ELF-1 (cell line): Measurements from ENCODE around the gene PGM2.

Source experiments
- DNase-seq: peaks from one replicate; pipeline ENCODE4 v3.0.0-alpha.2; 2016; ENCODE audit warnings: low read depth, low spot score

Gene PGM2

DNA sequence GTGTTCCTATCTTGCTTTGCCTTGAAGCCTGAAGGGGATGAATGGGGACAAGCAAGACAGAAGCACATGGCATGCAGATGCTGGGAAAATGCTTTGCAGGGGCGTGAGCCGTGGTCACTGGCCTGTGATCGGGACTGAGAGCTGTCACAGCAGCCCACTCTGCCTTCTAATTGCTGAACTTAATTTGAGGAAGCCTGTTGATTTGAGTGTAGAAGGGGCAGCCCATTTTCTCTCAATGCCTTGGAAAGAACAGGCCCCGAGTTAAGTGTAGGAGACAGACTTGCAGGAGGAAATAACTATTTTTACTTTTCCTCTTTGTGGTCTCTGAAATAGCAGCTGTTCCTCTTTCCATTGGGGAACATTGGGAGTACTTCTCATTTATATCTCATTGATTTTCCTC lies 38.3 kb downstream of the PGM2 start:
- DNase-seq, result no peak

DNA sequence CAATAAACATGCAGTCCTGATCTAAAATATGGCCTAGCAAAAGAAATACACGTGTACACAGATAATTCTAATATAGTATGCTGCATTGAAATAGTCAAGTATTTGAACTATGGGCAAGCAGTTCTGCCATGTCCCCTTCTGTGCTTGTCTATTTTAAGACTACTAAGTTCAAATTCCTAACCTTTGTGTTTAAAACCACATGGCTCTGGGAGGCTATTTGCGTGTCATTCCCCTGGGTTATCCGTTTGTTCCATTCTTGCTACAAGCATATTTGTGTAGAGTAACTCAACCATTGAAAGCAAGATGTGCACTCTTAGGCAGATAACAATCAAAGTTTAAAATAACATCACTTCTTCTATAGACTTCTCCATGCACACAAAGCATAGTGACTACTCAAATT lies 39.0 kb downstream of the PGM2 start:
- DNase-seq, result no peak

- no peak for DNase-seq
These were observed 40.6 kb downstream of the PGM2 start for GRCh38 chr4:37867102-37867501.

DNA sequence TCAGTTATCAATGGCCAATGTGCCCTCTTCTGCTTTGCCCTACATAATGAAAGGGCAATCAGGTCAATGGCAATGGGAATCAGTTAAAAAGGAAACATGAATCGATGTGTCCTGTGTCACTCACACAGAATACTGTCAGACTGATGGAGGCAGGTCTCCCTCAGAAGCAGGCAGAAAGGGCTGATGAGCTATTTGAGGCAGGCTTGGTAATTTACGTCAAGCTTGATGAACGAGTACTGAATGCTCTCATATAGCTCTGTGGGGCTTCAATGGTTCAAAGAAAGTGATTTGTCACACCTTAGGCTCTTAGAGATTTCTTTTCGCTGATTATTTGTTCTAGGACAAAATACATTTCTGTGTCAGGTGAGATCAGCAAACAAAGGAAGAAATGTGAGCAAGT lies 41.8 kb downstream of the PGM2 start:
- no peak for DNase-seq

DNA sequence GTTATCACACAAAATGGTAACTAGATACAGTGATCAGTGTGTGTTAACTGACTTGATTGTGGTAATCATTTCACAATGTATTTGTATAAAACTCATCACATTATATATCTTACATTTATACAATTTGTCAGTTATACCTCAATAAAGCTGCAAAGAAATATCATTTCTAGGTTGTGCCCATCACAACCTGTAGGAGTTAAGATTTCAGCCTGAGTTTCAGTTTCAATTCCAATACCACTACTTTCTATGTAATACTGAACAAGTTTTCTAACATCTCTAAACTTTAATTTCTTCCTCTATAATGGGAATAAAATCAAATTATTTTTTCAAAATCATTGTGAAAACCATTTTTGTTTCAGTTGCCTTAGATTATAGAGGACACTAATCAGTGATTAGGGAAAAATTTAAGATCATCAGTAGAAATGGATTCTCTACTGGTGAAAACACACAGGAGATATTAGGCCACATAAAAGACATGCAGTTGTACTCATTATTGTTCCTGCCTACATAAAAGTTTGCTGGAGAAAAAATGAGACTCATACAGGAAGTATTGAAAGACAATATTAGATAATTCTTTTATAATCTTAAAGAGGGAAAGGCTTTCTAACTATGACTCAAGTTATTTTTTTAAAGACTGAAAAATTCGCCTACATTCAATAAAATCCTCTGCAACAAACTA lies 46.0 kb downstream of the PGM2 start:
- no peak for DNase-seq

GRCh38 chr4:37873386-37873785 lies 46.9 kb downstream of the PGM2 start:
- DNase-seq, result no peak

DNA sequence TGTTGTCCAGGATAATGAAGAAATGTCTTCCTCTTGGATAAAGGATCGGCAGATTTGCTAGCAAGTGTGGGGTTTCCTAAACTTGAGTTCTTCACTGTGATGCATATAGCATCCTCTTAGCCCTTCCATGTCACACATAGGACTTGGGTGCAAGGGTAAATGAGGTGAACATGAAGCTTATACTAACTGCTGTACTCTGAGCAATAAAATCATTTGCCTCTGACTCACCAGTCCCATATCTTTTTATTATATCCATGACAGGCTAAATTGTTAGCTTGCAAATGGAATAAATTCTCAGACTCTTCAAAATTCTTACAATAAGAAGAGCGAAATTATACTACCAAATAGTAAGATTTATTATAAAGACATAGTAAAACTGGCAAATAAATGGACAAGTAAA lies 49.7 kb downstream of the PGM2 start:
- DNase-seq, result no peak

GRCh38 chr4:37879365-37879764 lies 52.9 kb downstream of the PGM2 start:
- no peak for DNase-seq

DNA sequence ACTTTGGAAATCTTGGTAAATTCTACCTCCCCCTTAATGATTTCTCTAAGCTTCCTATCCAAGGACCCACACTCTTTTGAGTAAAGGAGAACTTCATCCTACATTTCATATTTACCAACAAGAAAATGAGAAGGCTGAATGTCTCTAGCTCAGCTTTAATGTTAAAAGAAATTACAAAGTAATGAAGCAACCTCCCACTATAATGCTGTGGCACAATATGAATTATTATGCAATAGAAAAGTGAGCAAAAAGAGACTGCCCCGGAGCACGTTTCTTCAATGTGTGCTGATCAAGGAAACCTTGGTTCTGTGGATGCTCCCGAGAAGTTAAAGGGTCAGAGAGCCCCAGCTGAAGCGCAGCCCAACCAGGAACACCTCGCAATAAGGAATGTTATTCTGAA lies 55.3 kb downstream of the PGM2 start:
- no peak for DNase-seq

DNA sequence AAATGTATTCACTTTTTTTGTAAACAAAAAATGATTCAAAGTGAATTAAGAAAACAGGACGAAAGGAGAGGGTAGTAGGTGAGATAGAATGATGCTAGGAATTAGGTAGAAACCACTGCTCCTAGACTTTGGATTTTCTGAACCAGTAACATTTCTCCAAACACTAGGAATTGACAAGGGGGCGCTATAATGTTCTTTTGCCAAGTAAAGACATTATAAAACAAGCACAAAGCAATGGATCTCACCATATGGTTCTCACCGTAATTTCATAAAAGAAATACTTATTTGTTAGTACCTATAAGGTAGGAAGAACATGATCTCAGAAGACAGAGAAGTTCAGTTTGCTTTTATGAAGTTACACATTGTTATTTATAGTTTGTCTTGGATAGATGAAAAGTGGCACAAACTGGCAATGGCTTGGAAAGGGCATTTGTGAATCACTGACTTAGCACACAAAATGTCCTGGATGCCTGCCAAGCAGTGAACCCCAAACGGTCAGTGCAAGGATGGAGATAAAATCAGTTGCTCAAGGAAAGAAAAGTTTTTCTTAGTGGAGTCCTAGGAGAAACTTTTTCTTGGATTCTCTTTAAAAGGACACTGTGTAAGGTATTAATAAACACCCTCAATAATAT lies 56.3 kb downstream of the PGM2 start:
- DNase-seq, result no peak

DNA sequence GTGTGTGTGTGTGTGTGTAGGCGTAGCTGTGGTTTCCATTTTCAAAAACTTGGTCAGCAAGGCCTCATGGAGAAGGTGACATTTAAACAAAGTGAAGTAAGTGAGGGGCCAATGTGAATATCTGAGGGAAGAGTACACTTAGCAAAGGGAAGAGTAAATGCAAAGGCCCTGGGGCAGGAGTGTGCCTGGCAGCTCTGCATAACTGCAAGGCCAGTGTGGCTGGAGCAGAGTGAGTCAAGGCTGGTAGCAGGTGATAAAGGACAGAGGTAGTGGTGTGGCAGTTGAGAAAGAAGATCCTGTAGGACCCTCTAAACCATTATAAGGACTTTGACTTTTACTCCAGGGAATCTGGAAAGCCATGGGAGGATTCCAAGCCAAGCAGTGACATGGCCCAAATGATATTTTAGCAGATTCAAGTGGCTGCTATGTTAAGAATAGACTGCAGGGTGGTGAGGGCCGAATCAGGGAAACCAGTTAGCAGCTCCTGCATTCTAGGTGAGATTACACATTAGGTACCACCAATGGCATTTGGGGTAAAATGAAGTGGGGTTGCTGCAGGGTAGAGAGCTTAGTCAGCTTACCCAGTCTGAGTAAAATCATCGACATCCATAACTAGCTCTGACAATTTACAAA lies 58.5 kb downstream of the PGM2 start:
- DNase-seq, result no peak

GRCh38 chr4:37885496-37885895 lies 59.0 kb downstream of the PGM2 start:
- DNase-seq, result no peak

DNA sequence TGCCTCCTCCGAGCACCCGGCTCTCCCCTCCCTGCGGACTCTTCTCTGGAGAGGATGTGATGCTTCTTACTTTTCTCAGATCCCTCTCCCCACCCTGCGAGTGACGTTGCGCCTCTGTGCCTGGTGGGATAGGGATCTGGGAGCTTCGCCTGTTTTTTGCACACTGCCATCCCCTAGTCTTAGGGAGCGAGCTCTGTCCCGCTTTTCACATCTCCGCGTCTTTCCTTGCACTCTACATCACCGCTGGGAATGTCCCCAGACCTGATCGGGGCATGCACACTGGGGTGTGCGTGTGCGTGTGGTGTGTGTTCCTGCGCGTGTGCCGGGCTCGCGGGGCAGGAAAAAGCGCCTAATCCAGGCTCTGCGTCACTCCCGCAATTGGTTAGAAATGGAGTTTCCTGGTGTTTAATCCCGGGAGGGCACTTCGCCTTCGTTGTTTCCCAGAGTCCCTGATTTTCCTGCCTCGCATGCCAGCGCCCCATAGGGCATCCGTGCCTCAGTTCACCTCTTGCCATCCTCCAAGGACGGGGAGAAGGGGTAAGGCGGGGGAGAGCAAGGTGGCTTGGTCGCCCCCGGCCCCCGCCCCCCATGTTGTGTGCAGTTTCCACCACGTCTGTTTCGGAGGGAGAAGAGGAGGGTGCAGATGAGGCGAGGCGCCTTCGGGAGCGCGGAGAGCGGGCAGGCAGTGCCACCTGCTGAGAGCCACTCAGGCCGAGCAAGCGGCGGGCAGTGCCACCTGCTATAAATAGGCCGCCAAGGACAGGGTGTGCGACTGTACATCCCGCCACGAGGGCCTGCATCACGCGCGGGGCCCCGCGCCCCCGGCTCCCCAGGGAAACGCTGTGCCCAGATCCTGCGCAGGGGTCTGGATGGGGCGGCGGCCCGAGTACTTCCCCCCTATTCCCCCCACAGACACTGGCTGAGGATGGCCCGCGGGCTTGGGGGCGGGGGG lies 63.6 kb downstream of the PGM2 start:
- peak; percentile 18 for DNase-seq

DNA sequence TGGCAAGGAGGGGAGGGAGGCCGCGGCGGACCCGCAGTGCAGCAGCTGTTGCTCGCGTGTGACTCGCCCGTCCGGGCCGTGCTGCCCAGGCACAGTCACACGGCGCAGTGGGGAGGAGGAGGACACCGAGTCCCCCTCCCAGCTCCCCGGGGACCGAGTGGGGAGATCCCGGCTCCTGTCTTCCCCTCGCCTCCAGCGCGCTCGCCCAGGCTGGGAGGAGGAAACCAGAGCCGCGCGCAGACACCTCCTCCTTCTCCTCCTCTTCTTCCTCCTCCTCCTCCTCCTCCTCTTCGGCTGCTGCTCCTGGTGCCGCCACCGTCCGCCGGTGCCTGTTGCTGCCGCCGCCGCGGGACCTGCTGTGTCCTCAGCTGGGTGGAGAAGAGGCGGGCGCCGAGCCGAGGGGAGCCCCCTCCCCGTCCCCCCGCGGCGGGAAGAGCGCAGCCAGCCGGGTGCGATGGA lies 64.3 kb downstream of the PGM2 start, which contains the start of gene TBC1D1:
Gene TBC1D1 (plus strand): TSS at position 284 of the 459 bp plus-strand sequence. CDS start 11,012 bp downstream, outside the sequence.
- DNase-seq, result peak; percentile 18

- DNase-seq, result no peak
These were observed 65.0 kb downstream of the PGM2 start for GRCh38 chr4:37891260-37892159.

DNA sequence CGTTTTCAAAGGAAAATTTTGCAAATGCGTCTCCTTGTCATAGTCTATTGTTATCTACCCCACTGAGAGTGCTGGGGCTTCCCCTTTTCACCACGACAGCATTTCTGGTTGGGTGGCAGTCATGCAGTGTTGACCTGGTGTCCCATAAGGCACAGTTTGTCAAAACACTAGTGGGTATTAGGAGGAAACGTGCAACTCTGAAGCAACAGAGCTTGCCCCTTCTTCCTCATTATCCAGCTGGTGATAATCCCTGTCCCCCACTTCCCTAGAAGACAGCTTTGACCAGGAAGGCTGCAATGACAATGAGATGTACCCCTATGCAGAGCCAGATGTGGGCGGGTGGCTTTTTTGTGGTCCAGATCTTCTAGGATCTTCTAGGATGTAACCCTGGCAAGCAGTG lies 66.2 kb downstream of the PGM2 start:
- no peak for DNase-seq

DNA sequence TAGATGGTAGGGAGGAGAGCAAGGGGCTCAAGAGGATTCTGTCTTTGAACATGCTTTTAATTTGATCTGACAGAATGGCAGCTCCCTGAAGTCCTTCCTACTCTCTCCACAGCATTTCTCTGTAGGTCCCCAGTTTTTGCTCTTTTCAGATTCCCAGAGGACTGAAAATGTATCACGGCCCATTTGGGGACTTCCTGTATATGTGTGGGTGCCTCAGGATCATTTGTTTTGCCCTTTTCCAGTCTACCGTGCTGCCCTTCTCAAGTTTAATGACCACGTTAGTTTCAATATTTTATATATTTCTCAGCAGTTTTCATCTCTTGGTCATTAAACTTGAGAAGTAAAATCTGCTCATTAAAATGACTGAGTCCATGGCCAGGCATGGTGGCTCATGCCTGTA lies 66.7 kb downstream of the PGM2 start:
- no peak for DNase-seq

DNA sequence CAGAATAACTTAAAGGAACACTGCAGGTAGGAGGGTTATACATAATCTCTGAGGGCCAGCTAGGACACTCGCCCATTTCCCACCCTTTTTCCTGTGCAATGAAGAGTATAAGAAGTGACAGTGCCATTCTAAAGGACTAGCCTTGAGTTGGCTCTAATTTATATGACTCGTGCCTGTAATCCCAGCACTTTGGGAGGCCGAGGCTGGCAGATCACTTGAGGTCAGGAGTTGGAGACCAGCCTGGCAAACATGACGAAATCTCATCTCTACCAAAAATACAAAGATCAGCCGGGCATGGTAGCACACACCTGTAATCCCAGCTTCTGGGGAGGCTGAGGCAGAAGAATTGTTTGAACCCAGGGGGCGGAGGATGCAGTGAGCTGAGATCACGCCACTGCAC lies 68.8 kb downstream of the PGM2 start:
- no peak for DNase-seq

DNA sequence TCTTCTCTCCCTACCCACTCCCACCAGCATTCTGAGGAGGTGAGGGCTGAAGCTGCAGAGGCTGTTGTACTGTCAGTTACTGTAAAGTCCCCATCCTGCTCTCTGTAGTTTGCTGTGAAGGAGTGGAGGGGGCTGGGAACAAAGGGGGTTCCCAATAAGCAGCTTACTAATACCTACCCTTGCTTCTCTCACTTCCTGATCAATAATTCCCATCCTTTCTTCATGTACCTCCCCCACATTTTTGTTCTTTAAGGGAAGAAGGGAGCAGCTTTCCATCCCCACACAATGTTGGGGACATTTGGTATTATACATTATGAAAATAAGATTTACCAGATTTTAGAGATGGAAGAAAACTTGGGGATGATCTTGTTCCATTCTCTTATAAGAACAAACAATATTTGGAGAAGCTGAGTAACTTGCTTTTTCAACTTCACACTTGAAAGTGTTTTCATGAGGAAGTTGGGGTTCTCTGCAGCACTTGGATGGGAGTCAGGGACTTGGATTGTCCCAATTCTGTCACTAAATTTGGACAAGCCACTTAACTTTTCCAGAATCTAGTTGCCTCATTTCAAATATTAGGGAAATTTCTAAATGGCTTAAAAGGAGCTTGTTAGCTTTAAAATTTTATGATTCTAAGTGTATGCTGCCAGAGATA lies 69.8 kb downstream of the PGM2 start:
- DNase-seq, result no peak

DNA sequence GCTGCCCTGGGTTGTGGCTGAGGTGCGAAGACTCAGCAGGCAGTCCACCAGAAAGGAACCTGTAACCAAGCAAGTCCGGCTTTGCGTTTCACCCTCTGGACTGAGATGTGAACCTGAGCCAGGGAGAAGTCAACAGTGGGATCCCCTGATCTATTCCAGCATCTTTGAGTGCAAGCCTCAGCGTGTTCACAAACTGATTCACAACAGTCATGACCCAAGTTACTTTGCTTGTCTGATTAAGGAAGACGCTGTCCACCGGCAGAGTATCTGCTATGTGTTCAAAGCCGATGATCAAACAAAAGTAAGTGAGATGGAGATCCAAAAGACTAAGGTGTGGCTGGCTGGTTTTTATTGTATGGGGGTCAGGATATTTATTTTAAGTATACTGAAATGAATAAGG lies 75.7 kb downstream of the PGM2 start:
- DNase-seq, result no peak
